ENCODE measurements around the gene ST7. TPM values are rescaled to one million over a fixed set of nuclear protein-coding genes. Genes with fewer than 3 reads are reported as not detected.

Gene ST7
- total and polyA plus RNA-seq, 2 donors (not counting 1 experiment from before 2014, with no cell fraction given): 2.3 to 4.6 TPM

DNA sequence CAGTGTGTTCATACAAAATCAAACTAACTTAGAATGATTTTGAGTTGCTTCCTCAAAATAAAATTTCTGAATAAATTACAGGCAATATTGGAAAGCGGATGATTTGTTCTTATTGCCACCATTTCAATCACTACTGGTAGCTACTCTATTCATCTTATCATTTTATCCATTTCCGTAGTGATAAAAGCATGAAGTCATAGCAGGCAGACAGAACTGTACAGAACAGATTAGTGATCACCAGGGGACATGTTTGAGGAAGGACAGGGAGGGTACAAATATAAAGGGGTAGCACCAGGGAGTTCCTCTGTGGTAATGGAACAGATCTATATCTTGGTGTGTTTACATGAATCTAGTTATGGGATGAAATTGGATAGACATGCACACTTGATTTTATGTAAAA is 231.1 kb downstream of the ST7 start:
- Histone ChIP-seq H3K4me2 (replicated peaks; ENCODE audit: low read depth, low read length, poor library complexity, severe bottlenecking) (no peak overlapping the region), H3K9me3 (ENCODE audit: control extremely low read depth in 1 of 3, control insufficient read depth in 2 of 3, insufficient read depth in 1 of 3, low read length in 2 of 3) (no peaks in the 10 kb centered on the region), H3K79me2 (ENCODE audit: control insufficient read depth, insufficient read depth, low read length) (no peaks in the 10 kb centered on the region), H3K4me1 (ENCODE audit: control insufficient read depth in 2 of 2, insufficient read depth in 2 of 2, low read length in 2 of 2) (no peaks in the 10 kb centered on the region), H3K36me3 (replicated peaks in 1 of 2; ENCODE audit: control extremely low read depth in 1 of 2, control insufficient read depth in 1 of 2, extremely low read depth in 1 of 2, insufficient read depth in 2 of 2, low read length in 1 of 2) (no peaks in the 10 kb centered on the region), H3K9ac (ENCODE audit: low read length) (no peak overlapping the region), H4K20me1 (ENCODE audit: control insufficient read depth, insufficient read depth, low read length, poor library complexity, severe bottlenecking) (no peaks in the 10 kb centered on the region), H3K27me3 (replicated peaks in 1 of 4; ENCODE audit: control extremely low read depth in 1 of 4, control insufficient read depth in 3 of 4, insufficient read depth in 4 of 4, low read length in 3 of 4) (no peaks in the 10 kb centered on the region), H3K27ac (ENCODE audit: low read length in 2 of 2) (no peak overlapping the region), H3K4me3 (ENCODE audit: control extremely low read depth in 1 of 5, extremely low read depth in 1 of 5, insufficient read depth in 1 of 5, low read depth in 2 of 5, low read length in 4 of 5) (no peak overlapping the region), H2AFZ (ENCODE audit: insufficient read depth, low read depth, low read length, poor library complexity, severe bottlenecking) (no peak overlapping the region)
- H3K4me1 Mint-ChIP-seq: no peaks in the 10 kb centered on the region
- ChIA-PET POLR2A (no interaction called here), CTCF (no interaction called here)
- ATAC-seq (ENCODE audit: low read depth) (no peak), DNase-seq (no peak)
- H3K27me3 Mint-ChIP-seq: no peaks in the 10 kb centered on the region
- TF ChIP-seq EZH2 (IDR thresholded peaks at IDR 0.05; ENCODE audit: borderline replicate concordance, insufficient read depth, low read depth, low read length, poor library complexity, severe bottlenecking): no peak
- TF ChIP-seq, protein P1, sequence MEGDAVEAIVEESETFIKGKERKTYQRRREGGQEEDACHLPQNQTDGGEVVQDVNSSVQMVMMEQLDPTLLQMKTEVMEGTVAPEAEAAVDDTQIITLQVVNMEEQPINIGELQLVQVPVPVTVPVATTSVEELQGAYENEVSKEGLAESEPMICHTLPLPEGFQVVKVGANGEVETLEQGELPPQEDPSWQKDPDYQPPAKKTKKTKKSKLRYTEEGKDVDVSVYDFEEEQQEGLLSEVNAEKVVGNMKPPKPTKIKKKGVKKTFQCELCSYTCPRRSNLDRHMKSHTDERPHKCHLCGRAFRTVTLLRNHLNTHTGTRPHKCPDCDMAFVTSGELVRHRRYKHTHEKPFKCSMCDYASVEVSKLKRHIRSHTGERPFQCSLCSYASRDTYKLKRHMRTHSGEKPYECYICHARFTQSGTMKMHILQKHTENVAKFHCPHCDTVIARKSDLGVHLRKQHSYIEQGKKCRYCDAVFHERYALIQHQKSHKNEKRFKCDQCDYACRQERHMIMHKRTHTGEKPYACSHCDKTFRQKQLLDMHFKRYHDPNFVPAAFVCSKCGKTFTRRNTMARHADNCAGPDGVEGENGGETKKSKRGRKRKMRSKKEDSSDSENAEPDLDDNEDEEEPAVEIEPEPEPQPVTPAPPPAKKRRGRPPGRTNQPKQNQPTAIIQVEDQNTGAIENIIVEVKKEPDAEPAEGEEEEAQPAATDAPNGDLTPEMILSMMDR (IDR thresholded peaks at IDR 0.05): no peak
- H3K4me3 Mint-ChIP-seq: no peak overlapping the region
- intact Hi-C loops (cut with micrococcal nuclease): no loop called here
- H3K9me3 Mint-ChIP-seq (ENCODE audit: insufficient read depth): no peaks in the 10 kb centered on the region
- H3K27ac Mint-ChIP-seq: no peak overlapping the region
- WGBS (ENCODE audit: insufficient coverage): no CpG with 5 or more reads among the region's 2 CpGs

DNA sequence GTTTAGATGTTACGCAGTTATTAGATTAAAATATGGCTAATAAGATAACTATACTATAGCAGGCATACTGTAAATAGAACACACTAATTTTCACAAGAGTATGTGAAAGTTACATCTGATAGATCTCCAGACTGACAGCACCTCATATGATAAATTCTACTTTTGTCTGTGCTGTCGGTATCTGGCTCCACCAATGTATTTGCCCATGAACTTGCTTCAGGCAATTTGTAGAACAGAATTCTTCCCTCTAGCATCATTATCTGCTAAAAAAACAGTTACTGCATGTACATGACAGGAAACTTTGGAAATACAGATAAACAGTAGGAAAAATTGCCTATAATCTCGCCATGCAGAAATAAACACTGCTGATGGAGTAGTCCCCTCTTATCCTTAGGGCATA is 231.8 kb downstream of the ST7 start:
- no peak overlapping the region for H3K9ac ChIP-seq (ENCODE audit: low read length)
- no peak overlapping the region for H3K4me3 ChIP-seq (ENCODE audit: control extremely low read depth in 1 of 5, extremely low read depth in 1 of 5, insufficient read depth in 1 of 5, low read depth in 2 of 5, low read length in 4 of 5)
- no peak overlapping the region for H3K27ac ChIP-seq (ENCODE audit: low read length in 2 of 2)
- no peaks in the 10 kb centered on the region for H4K20me1 ChIP-seq (ENCODE audit: control insufficient read depth, insufficient read depth, low read length, poor library complexity, severe bottlenecking)
- 100% methylated on average over 1 of the region's 3 CpGs for WGBS (ENCODE audit: insufficient coverage)
- Mint-ChIP-seq H3K9me3 (ENCODE audit: insufficient read depth) (no peaks in the 10 kb centered on the region), H3K4me3 (no peak overlapping the region), H3K4me1 (no peaks in the 10 kb centered on the region), H3K27ac (no peak overlapping the region), H3K27me3 (no peaks in the 10 kb centered on the region)
- H3K36me3 ChIP-seq (replicated peaks in 1 of 2; ENCODE audit: control extremely low read depth in 1 of 2, control insufficient read depth in 1 of 2, extremely low read depth in 1 of 2, insufficient read depth in 2 of 2, low read length in 1 of 2): no peaks in the 10 kb centered on the region
- no peak for ATAC-seq (ENCODE audit: low read depth)
- no peak overlapping the region for H2AFZ ChIP-seq (ENCODE audit: insufficient read depth, low read depth, low read length, poor library complexity, severe bottlenecking)
- H3K4me1 ChIP-seq (ENCODE audit: control insufficient read depth in 2 of 2, insufficient read depth in 2 of 2, low read length in 2 of 2): no peaks in the 10 kb centered on the region
- intact Hi-C loops (cut with micrococcal nuclease): no loop called here
- DNase-seq: no peak
- TF ChIP-seq EZH2 (IDR thresholded peaks at IDR 0.05; ENCODE audit: borderline replicate concordance, insufficient read depth, low read depth, low read length, poor library complexity, severe bottlenecking): no peak
- TF ChIP-seq, protein P1 (IDR thresholded peaks at IDR 0.05): no peak
- no peaks in the 10 kb centered on the region for H3K79me2 ChIP-seq (ENCODE audit: control insufficient read depth, insufficient read depth, low read length)
- no peaks in the 10 kb centered on the region for H3K27me3 ChIP-seq (replicated peaks in 1 of 4; ENCODE audit: control extremely low read depth in 1 of 4, control insufficient read depth in 3 of 4, insufficient read depth in 4 of 4, low read length in 3 of 4)
- CTCF ChIA-PET: no interaction called here
- POLR2A ChIA-PET: no interaction called here
- no peak overlapping the region for H3K4me2 ChIP-seq (replicated peaks; ENCODE audit: low read depth, low read length, poor library complexity, severe bottlenecking)
- no peaks in the 10 kb centered on the region for H3K9me3 ChIP-seq (ENCODE audit: control extremely low read depth in 1 of 3, control insufficient read depth in 2 of 3, insufficient read depth in 1 of 3, low read length in 2 of 3)
